NCI-H2227 (cell line): ENCODE measurements around the gene N4BP2L2.

Experiments used
- DNase-seq: peaks from one replicate; lab custom pipeline; 2025; ENCODE audit not compliant: unreplicated experiment; lab: John Stamatoyannopoulos, UW

N4BP2L2 gene

GRCh38 chr13:32530841-32531253, 7.7 kb downstream of the N4BP2L2 start:
- no peak for DNase-seq

DNA sequence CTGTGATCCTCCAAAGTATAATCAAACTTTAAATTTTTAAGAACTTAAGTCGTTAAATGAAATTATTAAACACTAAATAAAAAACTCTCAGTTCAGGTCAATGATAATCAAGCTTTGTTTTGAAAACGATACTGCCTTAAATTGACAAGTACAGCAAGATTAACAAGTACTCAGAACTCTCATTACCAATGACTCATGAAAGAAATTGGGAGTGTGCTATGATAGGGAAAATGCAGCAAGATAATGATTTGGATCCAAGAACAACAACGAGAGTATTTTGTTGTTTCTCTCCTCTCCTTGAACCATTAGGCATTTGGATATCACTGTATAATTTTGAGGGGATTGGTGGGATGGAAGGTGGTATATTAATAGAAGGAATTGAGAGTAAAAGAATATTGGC, 10.2 kb downstream of the N4BP2L2 start:
- DNase-seq: no peak

- DNase-seq: no peak
Observed at GRCh38 chr13:32527151-32527550, 11.4 kb downstream of the N4BP2L2 start.

DNA sequence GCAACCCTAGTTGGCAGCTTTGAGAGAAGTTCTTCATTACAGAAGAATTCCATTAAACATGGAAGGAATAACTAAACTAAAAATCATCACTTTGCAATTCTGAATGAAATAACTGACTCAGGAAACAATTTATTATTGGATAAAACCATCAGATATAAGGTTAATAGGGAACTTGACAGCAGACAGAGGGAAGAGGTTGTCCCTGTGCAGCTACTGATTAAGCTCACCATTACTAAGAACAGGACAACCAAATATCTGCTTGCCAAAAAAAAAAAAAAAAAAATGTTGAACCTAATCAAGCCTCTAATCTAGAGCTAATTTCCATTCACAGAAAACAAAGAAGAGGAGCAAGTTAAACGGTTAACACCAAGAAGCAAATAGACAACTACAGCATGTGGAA, 12.8 kb downstream of the N4BP2L2 start:
- DNase-seq: no peak

- no peak for DNase-seq
Observed at GRCh38 chr13:32515246-32515645, 23.3 kb downstream of the N4BP2L2 start.

- no peak for DNase-seq
Observed at GRCh38 chr13:32511482-32511881, 27.1 kb downstream of the N4BP2L2 start.

DNA sequence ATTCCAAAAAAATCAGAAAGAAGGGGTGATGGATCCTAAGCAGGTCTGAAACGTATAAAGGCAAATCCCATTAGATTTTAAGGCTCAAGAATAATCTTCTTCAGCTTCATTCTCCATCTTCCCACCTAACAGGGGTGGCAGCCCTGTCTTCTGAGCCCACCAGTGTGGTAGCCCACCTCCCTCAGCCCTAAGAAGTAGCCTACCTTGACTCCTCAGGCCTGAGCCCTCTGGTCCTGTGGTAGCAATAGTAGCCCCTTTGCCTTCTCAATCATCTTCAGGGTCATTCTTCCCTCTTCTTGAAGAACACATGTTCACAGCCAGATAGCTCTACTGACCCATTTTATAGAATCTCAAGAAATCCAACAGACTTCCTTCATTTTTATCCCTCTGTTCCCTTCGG, 33.7 kb downstream of the N4BP2L2 start:
- no peak for DNase-seq

- no peak for DNase-seq
Observed at GRCh38 chr13:32504263-32504662, 34.3 kb downstream of the N4BP2L2 start.

DNA sequence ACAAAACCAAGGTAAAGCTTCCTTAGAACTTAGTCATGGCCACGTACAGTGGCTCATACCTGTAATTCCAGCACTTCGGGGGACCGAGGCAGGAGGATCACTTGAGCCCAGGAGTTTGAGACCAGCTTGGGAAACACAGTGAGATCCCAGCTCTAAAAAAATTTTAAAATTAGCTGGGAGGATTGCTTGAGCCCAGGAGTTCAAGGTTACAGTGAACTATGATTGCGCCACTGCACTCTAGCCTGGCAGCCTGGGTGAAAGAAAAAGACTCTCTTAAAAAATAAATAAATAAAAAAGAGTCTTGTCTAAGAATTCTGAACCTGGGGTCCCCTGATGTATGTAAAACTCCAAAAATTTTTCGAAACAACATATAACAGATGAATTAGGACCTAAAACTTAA, 34.9 kb downstream of the N4BP2L2 start:
- no peak for DNase-seq

DNA sequence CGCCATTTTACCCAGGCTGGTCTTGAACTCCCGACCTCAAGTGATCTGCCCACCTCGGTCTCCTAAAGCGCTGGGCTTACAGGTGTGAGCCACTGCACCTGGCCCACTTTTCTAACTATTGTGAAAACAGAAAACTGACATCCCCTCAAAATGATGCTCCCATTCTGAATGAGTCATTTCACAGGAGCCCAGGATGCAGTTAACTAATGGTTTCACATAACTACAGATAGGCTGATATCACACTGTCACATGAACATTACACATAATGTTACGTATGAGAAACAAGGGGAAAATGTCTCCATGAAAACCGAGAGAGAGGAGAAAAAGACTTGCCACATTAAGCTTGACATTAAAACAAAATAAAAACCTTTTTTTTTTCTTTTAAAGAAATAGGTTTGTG, 37.5 kb downstream of the N4BP2L2 start:
- no peak for DNase-seq

GRCh38 chr13:32499538-32500210, 38.9 kb downstream of the N4BP2L2 start:
- no peak for DNase-seq

- no peak for DNase-seq
Observed at GRCh38 chr13:32497589-32497988, 41.0 kb downstream of the N4BP2L2 start.

DNA sequence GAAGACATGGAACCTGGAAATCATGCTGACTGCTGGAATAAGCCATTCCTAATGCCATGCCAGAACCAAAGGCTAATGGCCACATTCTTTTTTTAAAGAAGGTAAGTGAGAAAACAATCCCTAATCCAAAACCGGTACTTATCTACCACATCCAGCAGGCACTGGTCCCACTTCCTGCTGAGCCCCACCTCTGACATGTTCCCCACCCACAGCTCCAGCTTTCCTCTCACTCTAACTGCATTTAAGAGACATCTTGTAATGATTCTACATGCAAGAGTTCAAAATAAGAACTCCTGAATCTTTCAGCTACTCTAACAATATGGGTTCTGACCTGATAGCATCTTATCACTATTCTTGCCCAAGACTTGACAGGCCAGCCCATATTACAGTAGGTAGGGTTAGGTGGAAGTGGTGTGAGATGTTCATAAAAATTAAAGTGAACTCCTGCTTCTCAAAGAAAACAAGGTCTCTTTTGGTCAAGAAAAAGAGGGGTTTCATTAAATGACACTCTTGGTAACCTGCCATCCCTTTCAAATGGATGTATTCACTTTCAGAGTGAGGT, 41.9 kb downstream of the N4BP2L2 start:
- no peak for DNase-seq

- DNase-seq: no peak
Observed at GRCh38 chr13:32495841-32496240, 42.8 kb downstream of the N4BP2L2 start.

DNA sequence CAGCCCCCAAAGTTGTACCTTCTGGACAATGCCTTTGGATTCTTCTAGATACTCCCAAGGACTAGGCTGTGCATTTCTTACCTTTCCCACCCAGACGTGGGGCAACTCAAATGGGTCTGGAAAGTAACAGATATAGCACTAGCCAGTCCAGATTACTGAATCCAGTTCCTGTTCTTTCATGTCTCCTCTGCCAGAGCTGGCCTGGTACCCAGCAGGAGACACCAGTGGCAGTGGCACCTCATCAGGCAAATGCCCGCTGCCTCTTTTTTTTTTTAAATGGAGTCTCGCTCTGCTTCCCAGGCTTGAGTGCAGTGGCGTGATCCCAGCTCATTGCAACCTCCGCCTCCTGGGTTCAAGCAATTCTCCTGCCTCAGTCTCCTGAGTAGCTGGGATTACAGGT, 43.2 kb downstream of the N4BP2L2 start:
- no peak for DNase-seq

GRCh38 chr13:32491028-32491427, 47.6 kb downstream of the N4BP2L2 start:
- no peak for DNase-seq

GRCh38 chr13:32476892-32477291, 61.7 kb downstream of the N4BP2L2 start:
- DNase-seq: no peak

GRCh38 chr13:32476021-32476731, 62.4 kb downstream of the N4BP2L2 start:
- no peak for DNase-seq

- no peak for DNase-seq
Observed at GRCh38 chr13:32474999-32475792, 63.4 kb downstream of the N4BP2L2 start.

DNA sequence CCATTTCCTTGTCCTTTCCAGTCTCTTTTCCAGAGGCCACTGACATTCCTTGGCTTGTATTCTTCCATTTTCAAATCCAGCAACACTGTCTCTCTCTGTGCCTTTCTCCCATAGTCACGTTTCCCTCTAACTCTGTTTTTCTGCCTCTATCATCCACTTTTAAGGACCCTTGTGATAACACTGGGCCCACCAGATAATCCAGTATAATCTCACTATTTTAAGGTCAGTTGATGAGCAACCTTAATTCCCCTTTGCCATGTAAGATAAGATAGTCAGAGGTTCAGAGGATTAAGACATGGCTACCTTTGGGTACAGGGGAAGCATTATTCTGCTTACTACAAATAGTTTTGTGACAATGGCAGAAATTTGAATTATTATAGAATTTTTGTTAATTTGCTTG, 64.9 kb downstream of the N4BP2L2 start:
- DNase-seq: no peak

DNA sequence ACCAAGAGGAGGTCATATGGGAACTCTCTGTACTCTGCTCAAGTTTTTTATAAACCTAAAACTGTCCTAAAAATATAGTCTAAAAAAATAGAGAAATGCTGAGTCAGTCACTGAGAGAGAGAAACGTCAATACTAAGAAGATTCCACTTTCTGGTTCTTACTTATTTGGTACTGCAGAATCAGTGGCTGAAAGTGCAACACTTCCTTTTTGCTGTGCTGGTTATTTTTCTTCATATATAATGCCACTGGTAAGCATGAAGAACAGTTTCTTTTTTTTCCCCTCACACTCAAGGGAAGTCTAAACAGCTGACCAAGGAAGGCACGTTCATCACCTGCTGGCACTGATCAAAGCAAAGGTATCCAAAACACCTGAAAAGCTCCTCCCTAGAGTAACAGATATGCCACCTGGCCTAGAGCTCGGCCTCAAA, 66.4 kb downstream of the N4BP2L2 start:
- no peak for DNase-seq
